Measurements from ENCODE around the gene PSMD9. TPM values are rescaled to one million over a fixed set of nuclear protein-coding genes. Genes with fewer than 3 reads are reported as not detected.

PSMD9 gene
- polyA plus RNA-seq, 1 donor (not counting 4 experiments of a cell fraction or from before 2014, with no cell fraction given) = 84.8 TPM

GRCh38 chr12:121899590-121899989, 11.0 kb downstream of the PSMD9 start:
- DNase-seq (ENCODE audit: low read depth, low spot score) (no peak), FAIRE-seq (no peak)
- TF ChIP-seq CTCF (optimal IDR thresholded peaks at IDR 0.05 in 1 of 3, IDR thresholded peaks at IDR 0.05 in 1 of 3, conservative IDR thresholded peaks at IDR 0.05 in 1 of 3; ENCODE audit: extremely low read depth in 1 of 3, insufficient read depth in 2 of 3, low read length in 3 of 3) (no peak), EZH2 (IDR thresholded peaks at IDR 0.05; ENCODE audit: low read length) (no peak)
- no peak overlapping the region for H3K4me2 ChIP-seq (ENCODE audit: control insufficient read depth, extremely low read depth, insufficient read depth, low read depth, low read length)
- H3K36me3 ChIP-seq (ENCODE audit: control insufficient read depth in 2 of 2, extremely low read depth in 1 of 2, insufficient read depth in 2 of 2, low read length in 2 of 2) = peaks cover 39 to 45% of the 10 kb centered on the region in 2 experiments
- no peaks in the 10 kb centered on the region for H3K9me1 ChIP-seq (ENCODE audit: control insufficient read depth, extremely low read depth, insufficient read depth, low read length)
- H2AFZ ChIP-seq (ENCODE audit: control insufficient read depth, low read length) = no peak overlapping the region
- peaks cover 14% of the 10 kb centered on the region for H3K79me2 ChIP-seq (ENCODE audit: control insufficient read depth, insufficient read depth, low read length)
- no peak overlapping the region for H3K9ac ChIP-seq (ENCODE audit: control insufficient read depth, extremely low read depth, insufficient read depth, low read length)
- H4K20me1 ChIP-seq (ENCODE audit: control insufficient read depth, extremely low read depth, insufficient read depth, low read length) = no peaks in the 10 kb centered on the region
- dilution Hi-C loops (cut with MboI; ENCODE audit: extremely low pct_ligation_motif_present, low sequenced_read_pairs) = no loop called here
- H3K27ac ChIP-seq (ENCODE audit: control insufficient read depth, insufficient read depth, low read length) = no peak overlapping the region
- H3K27me3 ChIP-seq (ENCODE audit: control insufficient read depth, extremely low read depth, insufficient read depth, low read length) = no peaks in the 10 kb centered on the region
- H3K4me3 ChIP-seq (ENCODE audit: control insufficient read depth in 2 of 3, extremely low read depth in 1 of 3, insufficient read depth in 2 of 3, low read depth in 1 of 3, low read length in 3 of 3) = no peak overlapping the region
- H3K4me1 ChIP-seq (ENCODE audit: control insufficient read depth, extremely low read depth, insufficient read depth, low read length) = peaks cover under 1% of the 10 kb centered on the region
- H3K9me3 ChIP-seq (ENCODE audit: control insufficient read depth, low read depth, low read length) = no peaks in the 10 kb centered on the region

GRCh38 chr12:121903202-121903601, 14.6 kb downstream of the PSMD9 start:
- Histone ChIP-seq H3K9me1 (ENCODE audit: control insufficient read depth, extremely low read depth, insufficient read depth, low read length) (no peaks in the 10 kb centered on the region), H3K27ac (ENCODE audit: control insufficient read depth, insufficient read depth, low read length) (no peak overlapping the region), H3K4me3 (ENCODE audit: control insufficient read depth in 2 of 3, extremely low read depth in 1 of 3, insufficient read depth in 2 of 3, low read depth in 1 of 3, low read length in 3 of 3) (no peak overlapping the region), H3K4me2 (ENCODE audit: control insufficient read depth, extremely low read depth, insufficient read depth, low read depth, low read length) (no peak overlapping the region), H3K9me3 (ENCODE audit: control insufficient read depth, low read depth, low read length) (no peaks in the 10 kb centered on the region), H3K27me3 (ENCODE audit: control insufficient read depth, extremely low read depth, insufficient read depth, low read length) (no peaks in the 10 kb centered on the region), H3K36me3 (ENCODE audit: control insufficient read depth in 2 of 2, extremely low read depth in 1 of 2, insufficient read depth in 2 of 2, low read length in 2 of 2) (peaks cover 32 to 34% of the 10 kb centered on the region in 2 experiments), H3K4me1 (ENCODE audit: control insufficient read depth, extremely low read depth, insufficient read depth, low read length) (no peaks in the 10 kb centered on the region), H3K9ac (ENCODE audit: control insufficient read depth, extremely low read depth, insufficient read depth, low read length) (no peak overlapping the region), H3K79me2 (ENCODE audit: control insufficient read depth, insufficient read depth, low read length) (no peaks in the 10 kb centered on the region), H4K20me1 (ENCODE audit: control insufficient read depth, extremely low read depth, insufficient read depth, low read length) (no peaks in the 10 kb centered on the region), H2AFZ (ENCODE audit: control insufficient read depth, low read length) (no peak overlapping the region)
- FAIRE-seq (no peak), DNase-seq (ENCODE audit: low read depth, low spot score) (no peak)
- no peak for TF ChIP-seq EZH2 (IDR thresholded peaks at IDR 0.05; ENCODE audit: low read length)
- TF ChIP-seq CTCF (optimal IDR thresholded peaks at IDR 0.05 in 1 of 3, IDR thresholded peaks at IDR 0.05 in 1 of 3, conservative IDR thresholded peaks at IDR 0.05 in 1 of 3; ENCODE audit: extremely low read depth in 1 of 3, insufficient read depth in 2 of 3, low read length in 3 of 3) = no peak
- dilution Hi-C loops (cut with MboI; ENCODE audit: extremely low pct_ligation_motif_present, low sequenced_read_pairs) = no loop called here
